ENCODE measurements around the gene TMEM109.

DNA sequence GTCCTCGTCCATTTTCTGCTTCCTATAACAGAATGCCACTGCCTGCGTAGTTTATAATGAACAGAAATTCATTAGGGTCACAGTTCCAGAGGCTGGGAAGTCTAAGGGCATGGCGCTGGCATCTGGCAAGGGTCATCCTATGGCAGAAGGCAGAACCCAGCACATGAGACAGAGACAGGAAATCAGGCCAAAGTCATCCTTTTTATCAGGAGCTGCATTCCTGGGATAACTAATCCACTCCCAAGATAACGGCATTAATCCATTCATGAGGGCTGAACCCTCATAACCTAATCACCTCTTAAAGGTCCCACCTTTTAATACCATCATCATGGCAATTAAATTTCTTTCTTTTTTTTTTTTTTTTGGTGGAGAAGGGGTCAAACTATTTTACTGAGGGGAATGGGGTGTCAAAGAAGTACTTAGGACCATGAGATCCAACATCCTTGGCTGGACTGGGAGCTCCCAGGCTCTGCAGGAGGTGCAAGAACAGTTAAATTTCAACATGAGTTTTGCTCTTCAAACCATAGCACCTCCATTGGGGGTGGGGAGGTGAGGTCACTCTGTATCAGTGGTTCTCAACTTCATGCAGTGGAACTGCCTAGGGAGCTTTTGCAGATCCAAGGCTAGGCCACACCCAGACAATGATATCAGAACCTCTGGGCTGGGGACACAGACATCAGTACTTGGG is 4.4 kb downstream of the TMEM109 start:
- TF ChIP-seq, protein P1, sequence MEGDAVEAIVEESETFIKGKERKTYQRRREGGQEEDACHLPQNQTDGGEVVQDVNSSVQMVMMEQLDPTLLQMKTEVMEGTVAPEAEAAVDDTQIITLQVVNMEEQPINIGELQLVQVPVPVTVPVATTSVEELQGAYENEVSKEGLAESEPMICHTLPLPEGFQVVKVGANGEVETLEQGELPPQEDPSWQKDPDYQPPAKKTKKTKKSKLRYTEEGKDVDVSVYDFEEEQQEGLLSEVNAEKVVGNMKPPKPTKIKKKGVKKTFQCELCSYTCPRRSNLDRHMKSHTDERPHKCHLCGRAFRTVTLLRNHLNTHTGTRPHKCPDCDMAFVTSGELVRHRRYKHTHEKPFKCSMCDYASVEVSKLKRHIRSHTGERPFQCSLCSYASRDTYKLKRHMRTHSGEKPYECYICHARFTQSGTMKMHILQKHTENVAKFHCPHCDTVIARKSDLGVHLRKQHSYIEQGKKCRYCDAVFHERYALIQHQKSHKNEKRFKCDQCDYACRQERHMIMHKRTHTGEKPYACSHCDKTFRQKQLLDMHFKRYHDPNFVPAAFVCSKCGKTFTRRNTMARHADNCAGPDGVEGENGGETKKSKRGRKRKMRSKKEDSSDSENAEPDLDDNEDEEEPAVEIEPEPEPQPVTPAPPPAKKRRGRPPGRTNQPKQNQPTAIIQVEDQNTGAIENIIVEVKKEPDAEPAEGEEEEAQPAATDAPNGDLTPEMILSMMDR (IDR thresholded peaks at IDR 0.05), result no peak
- TF ChIP-seq POLR2A (IDR thresholded peaks at IDR 0.05), result no peak

All from thyroid gland (tissue), 4 donors.